Measurements from ENCODE around the gene RPL19. TPM values are rescaled to one million over a fixed set of nuclear protein-coding genes. Genes with fewer than 3 reads are reported as not detected.

The RPL19 gene
- total and polyA plus RNA-seq, 2 experiments from 2014 or later = 1,594 to 2,627 TPM

DNA sequence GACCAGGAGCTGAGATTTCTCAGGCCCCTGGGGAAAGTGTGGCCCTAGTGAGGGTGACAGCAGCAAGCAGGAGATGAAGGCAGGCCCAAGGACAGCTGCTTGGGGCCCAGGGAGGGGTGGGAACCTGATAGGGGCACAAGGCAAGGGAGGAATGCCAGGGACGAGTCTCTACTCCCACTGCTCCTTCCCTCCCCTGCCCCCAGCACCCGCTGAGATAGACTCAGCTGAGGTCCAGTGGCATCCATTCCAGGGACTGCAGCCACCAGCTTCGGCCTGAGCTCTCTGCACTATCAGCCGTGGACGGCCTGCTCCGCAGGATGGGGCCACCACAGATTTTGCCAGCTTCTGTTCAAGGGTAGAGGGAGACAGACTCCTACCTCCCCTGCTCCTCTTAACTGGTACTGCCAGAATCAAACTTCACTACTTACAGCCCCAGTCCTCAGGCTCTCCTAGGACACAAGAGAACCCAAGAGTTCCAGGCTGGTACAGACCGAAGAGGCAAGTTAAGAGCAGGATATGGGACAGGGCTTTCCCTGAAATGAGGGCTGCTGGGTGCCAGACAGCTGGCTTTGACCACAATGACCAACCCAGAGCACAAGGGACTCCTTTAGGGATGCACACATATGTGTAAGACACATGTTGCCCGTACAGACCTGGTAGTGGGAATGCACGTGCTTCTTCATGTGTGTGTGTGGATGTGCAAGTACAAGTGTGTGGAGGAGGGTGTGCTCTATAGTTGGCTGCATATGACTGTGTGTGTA is 8.2 kb upstream of the RPL19 start (continued):
- TF ChIP-seq ZNF462 (CRISPR knock-in tag; IDR thresholded peaks at IDR 0.05) (no peak), POLR2AphosphoS5 (IDR thresholded peaks at IDR 0.05; ENCODE audit: low read depth) (no peak), REST (IDR thresholded peaks at IDR 0.05; ENCODE audit: unreplicated experiment) (no peak), JUNB (IDR thresholded peaks at IDR 0.05; ENCODE audit: unreplicated experiment) (no peak)

DNA sequence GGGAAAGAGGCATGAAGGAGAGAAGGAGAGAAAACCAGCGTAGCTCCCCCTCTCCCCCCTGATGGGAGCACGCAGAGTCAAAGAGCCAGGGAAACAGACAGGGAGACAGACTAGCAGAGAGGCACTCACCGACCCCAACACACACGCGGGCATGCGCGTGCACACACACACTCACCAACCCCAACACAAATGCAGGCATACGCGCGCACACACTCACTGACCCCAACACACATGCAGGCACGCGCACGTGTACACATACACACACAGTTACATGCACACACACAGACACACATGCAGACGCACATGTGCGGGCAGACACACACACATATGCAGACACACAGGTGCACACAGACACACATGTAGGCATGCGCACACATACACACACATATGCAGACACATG is 7.2 kb upstream of the RPL19 start:
- no peak overlapping the region; the same call in 1 of the 2 replicates for H3K27ac Mint-ChIP-seq

More for the DNA sequence above, 7.2 kb upstream of the RPL19 start:
- Histone ChIP-seq H3K4me1 (ENCODE audit: insufficient read depth) (peaks cover 20% of the 10 kb centered on the region), H3K4me2 (no peak overlapping the region), H3K79me2 (replicated peaks; ENCODE audit: insufficient read depth) (peaks cover 23% of the 10 kb centered on the region), H4K20me1 (replicated peaks; ENCODE audit: insufficient read depth) (peaks cover 13% of the 10 kb centered on the region), H3F3A (replicated peaks; ENCODE audit: low read depth) (no peaks in the 10 kb centered on the region), H3K27ac (ENCODE audit: low read depth) (no peak overlapping the region), H2AFZ (no peak overlapping the region), H3K9me2 (ENCODE audit: insufficient read depth) (no peaks in the 10 kb centered on the region), H3K27me3 (ENCODE audit: insufficient read depth) (no peaks in the 10 kb centered on the region), H3K36me3 (ENCODE audit: insufficient read depth) (peaks cover 8% of the 10 kb centered on the region), H3K4me3 (no peak overlapping the region)
- no peak for ATAC-seq
- H3K27me3 Mint-ChIP-seq (ENCODE audit: insufficient read depth, low read depth, poor library complexity) = peaks cover 10% of the 10 kb centered on the region
- no peak for DNase-seq (ENCODE audit: low spot score)
- H3K4me3 Mint-ChIP-seq = no peak overlapping the region
- TF ChIP-seq POLR2AphosphoS5 (IDR thresholded peaks at IDR 0.05; ENCODE audit: low read depth) (no peak), REST (IDR thresholded peaks at IDR 0.05; ENCODE audit: unreplicated experiment) (no peak)
- H3K4me1 Mint-ChIP-seq = peaks cover 25% of the 10 kb centered on the region
- H3K36me3 Mint-ChIP-seq (ENCODE audit: low read depth) = peaks cover 34% of the 10 kb centered on the region
- H3K9me3 Mint-ChIP-seq = no peaks in the 10 kb centered on the region
